ENCODE data around the gene SH3RF3. TPM values are rescaled to one million over a fixed set of nuclear protein-coding genes. Genes with fewer than 3 reads are reported as not detected.

SH3RF3 gene
- total RNA-seq, 1 experiment from 2014 or later = 0.98 TPM

- intact Hi-C loops (cut with micrococcal nuclease; ENCODE audit: unreplicated experiment) = no loop called here
- no peak overlapping the region for H3K4me3 Mint-ChIP-seq (ENCODE audit: unreplicated experiment)
- no peak overlapping the region for H3K27ac Mint-ChIP-seq (ENCODE audit: unreplicated experiment)
- no peaks in the 10 kb centered on the region for H3K9me3 Mint-ChIP-seq (ENCODE audit: unreplicated experiment)
- TF ChIP-seq, protein P1, sequence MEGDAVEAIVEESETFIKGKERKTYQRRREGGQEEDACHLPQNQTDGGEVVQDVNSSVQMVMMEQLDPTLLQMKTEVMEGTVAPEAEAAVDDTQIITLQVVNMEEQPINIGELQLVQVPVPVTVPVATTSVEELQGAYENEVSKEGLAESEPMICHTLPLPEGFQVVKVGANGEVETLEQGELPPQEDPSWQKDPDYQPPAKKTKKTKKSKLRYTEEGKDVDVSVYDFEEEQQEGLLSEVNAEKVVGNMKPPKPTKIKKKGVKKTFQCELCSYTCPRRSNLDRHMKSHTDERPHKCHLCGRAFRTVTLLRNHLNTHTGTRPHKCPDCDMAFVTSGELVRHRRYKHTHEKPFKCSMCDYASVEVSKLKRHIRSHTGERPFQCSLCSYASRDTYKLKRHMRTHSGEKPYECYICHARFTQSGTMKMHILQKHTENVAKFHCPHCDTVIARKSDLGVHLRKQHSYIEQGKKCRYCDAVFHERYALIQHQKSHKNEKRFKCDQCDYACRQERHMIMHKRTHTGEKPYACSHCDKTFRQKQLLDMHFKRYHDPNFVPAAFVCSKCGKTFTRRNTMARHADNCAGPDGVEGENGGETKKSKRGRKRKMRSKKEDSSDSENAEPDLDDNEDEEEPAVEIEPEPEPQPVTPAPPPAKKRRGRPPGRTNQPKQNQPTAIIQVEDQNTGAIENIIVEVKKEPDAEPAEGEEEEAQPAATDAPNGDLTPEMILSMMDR (IDR thresholded peaks at IDR 0.05; ENCODE audit: insufficient read depth in 1 of 2, low read depth in 1 of 2, low read length in 1 of 2, severe bottlenecking in 1 of 2, unreplicated experiment in 1 of 2) = no peak
- H3K27me3 Mint-ChIP-seq (ENCODE audit: insufficient read depth, unreplicated experiment) = peaks cover 14% of the 10 kb centered on the region
- DNase-seq = no peak
- POLR2A ChIA-PET = no interaction called here
- H3K27me3 ChIP-seq (replicated peaks; ENCODE audit: control insufficient read depth, insufficient read depth, low read length) = no peaks in the 10 kb centered on the region
- no peaks in the 10 kb centered on the region for H3K4me1 Mint-ChIP-seq (ENCODE audit: low read depth, unreplicated experiment)
- CTCF ChIA-PET = no interaction called here
- H3K36me3 Mint-ChIP-seq (ENCODE audit: insufficient read depth, unreplicated experiment) = no peaks in the 10 kb centered on the region
- H3K9me3 ChIP-seq = no peaks in the 10 kb centered on the region
- H3K36me3 ChIP-seq (ENCODE audit: control insufficient read depth, insufficient read depth, low read length) = no peaks in the 10 kb centered on the region
- no peaks in the 10 kb centered on the region for H3K4me1 ChIP-seq
- no peak overlapping the region for H3K4me3 ChIP-seq (ENCODE audit: low read depth, low read length)
- BruUV-seq (replicated peaks) = no TSS peak
These were observed 59.5 kb downstream of the SH3RF3 start for GRCh38 chr2:109188496-109188890.

DNA sequence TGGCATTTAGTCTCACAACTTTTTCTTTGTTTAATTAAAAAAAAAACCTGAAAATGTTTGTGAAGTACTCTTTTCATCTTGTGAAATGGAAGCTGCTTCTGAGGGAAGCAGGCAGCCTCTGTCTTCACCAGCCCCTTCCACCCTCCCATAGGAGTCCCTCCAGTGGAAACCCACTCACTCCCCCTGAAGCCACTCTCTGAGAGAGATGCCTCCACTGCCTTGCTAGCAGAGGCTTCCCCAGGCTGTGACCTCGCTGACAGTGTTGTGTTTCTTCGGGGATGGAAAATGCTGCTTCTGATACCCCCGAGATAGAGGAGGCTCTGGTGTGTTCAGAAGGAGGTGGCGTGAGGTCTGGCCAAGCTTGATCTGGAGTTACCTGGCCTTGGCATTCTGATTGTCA is 59.9 kb downstream of the SH3RF3 start:
- Histone ChIP-seq H3K4me1 (no peaks in the 10 kb centered on the region), H3K36me3 (ENCODE audit: control insufficient read depth, insufficient read depth, low read length) (no peaks in the 10 kb centered on the region), H3K9me3 (no peaks in the 10 kb centered on the region), H3K4me3 (ENCODE audit: low read depth, low read length) (no peak overlapping the region), H3K27me3 (replicated peaks; ENCODE audit: control insufficient read depth, insufficient read depth, low read length) (no peaks in the 10 kb centered on the region)
- ChIA-PET POLR2A (no interaction called here), CTCF (no interaction called here)
- Mint-ChIP-seq H3K9me3 (ENCODE audit: unreplicated experiment) (no peaks in the 10 kb centered on the region), H3K27me3 (ENCODE audit: insufficient read depth, unreplicated experiment) (peaks cover 14% of the 10 kb centered on the region), H3K4me1 (ENCODE audit: low read depth, unreplicated experiment) (no peaks in the 10 kb centered on the region), H3K27ac (ENCODE audit: unreplicated experiment) (no peak overlapping the region), H3K36me3 (ENCODE audit: insufficient read depth, unreplicated experiment) (no peaks in the 10 kb centered on the region), H3K4me3 (ENCODE audit: unreplicated experiment) (no peak overlapping the region)
- TF ChIP-seq, protein P1 (IDR thresholded peaks at IDR 0.05; ENCODE audit: insufficient read depth in 1 of 2, low read depth in 1 of 2, low read length in 1 of 2, severe bottlenecking in 1 of 2, unreplicated experiment in 1 of 2) = no peak
- intact Hi-C loops (cut with micrococcal nuclease; ENCODE audit: unreplicated experiment) = no loop called here
- no TSS peak for BruUV-seq (replicated peaks)
- no peak for DNase-seq

- CTCF ChIA-PET = no interaction called here
- Mint-ChIP-seq H3K27me3 (ENCODE audit: insufficient read depth, unreplicated experiment) (peaks cover 14% of the 10 kb centered on the region), H3K27ac (ENCODE audit: unreplicated experiment) (no peak overlapping the region), H3K4me3 (ENCODE audit: unreplicated experiment) (no peak overlapping the region), H3K4me1 (ENCODE audit: low read depth, unreplicated experiment) (no peaks in the 10 kb centered on the region), H3K36me3 (ENCODE audit: insufficient read depth, unreplicated experiment) (no peaks in the 10 kb centered on the region), H3K9me3 (ENCODE audit: unreplicated experiment) (no peaks in the 10 kb centered on the region)
- Histone ChIP-seq H3K36me3 (ENCODE audit: control insufficient read depth, insufficient read depth, low read length) (no peaks in the 10 kb centered on the region), H3K4me1 (no peaks in the 10 kb centered on the region), H3K4me3 (ENCODE audit: low read depth, low read length) (no peak overlapping the region), H3K27me3 (replicated peaks; ENCODE audit: control insufficient read depth, insufficient read depth, low read length) (no peaks in the 10 kb centered on the region), H3K9me3 (no peaks in the 10 kb centered on the region)
- no TSS peak for BruUV-seq (replicated peaks)
- POLR2A ChIA-PET = interaction anchor here (0.7 kb wide), 1 partner anchor 196 kb away, joined by 5 read pairs; no protein-coding TSS in a partner anchor
- no peak for DNase-seq
- TF ChIP-seq, protein P1 (IDR thresholded peaks at IDR 0.05; ENCODE audit: insufficient read depth in 1 of 2, low read depth in 1 of 2, low read length in 1 of 2, severe bottlenecking in 1 of 2, unreplicated experiment in 1 of 2) = no peak
- intact Hi-C loops (cut with micrococcal nuclease; ENCODE audit: unreplicated experiment) = no loop called here
These were observed 60.7 kb downstream of the SH3RF3 start for GRCh38 chr2:109189751-109190150.

Measured in Caco-2 (cell line).